ENCODE results near the gene SWT1. TPM values are rescaled to one million over a fixed set of nuclear protein-coding genes. Genes with fewer than 3 reads are reported as not detected.

The SWT1 gene
- total RNA-seq, 4 donors from 2014 or later: 8.2 to 16.0 (median 11.7) TPM

GRCh38 chr1:185263780-185264179, 106.8 kb downstream of the SWT1 start:
- H3K4me1 ChIP-seq: peaks cover 0 to 16% (median 0%) of the 10 kb centered on the region in 4 donors
- TF ChIP-seq EP300 (IDR thresholded peaks at IDR 0.05) (no peak), POLR2A (IDR thresholded peaks at IDR 0.05) (no peak), CTCF (IDR thresholded peaks at IDR 0.05) (no peak)
- no peaks in the 10 kb centered on the region for H3K9me3 ChIP-seq
- H3K36me3 ChIP-seq: no peaks in the 10 kb centered on the region
- H3K27ac ChIP-seq: no peak overlapping the region
- DNase-seq (ENCODE audit: low spot score in 2 of 2): no peak
- no peaks in the 10 kb centered on the region for H3K27me3 ChIP-seq
- H3K4me3 ChIP-seq: no peak overlapping the region
- WGBS, 2 donors: 83 to 95% methylated on average over 1 of the region's 1 CpG

- no peak for DNase-seq (ENCODE audit: low spot score in 2 of 2)
- Histone ChIP-seq H3K27ac (no peak overlapping the region), H3K4me1 (peaks cover 0 to 8% (median 0%) of the 10 kb centered on the region in 4 donors), H3K9me3 (no peaks in the 10 kb centered on the region), H3K27me3 (no peaks in the 10 kb centered on the region), H3K4me3 (no peak overlapping the region), H3K36me3 (no peaks in the 10 kb centered on the region)
- TF ChIP-seq EP300 (IDR thresholded peaks at IDR 0.05): no peak
- TF ChIP-seq POLR2A (IDR thresholded peaks at IDR 0.05): no peak
- no peak for TF ChIP-seq CTCF (IDR thresholded peaks at IDR 0.05)
- 95 to 98% methylated on average over 4 of the region's 4 CpGs for WGBS, 2 donors
Measured at GRCh38 chr1:185265314-185265713, 108.3 kb downstream of the SWT1 start.

- WGBS, 2 donors: 42 to 48% methylated on average over 3 of the region's 3 CpGs
Measured at GRCh38 chr1:185267301-185267700, 110.3 kb downstream of the SWT1 start.

GRCh38 chr1:185267701-185268100, 110.7 kb downstream of the SWT1 start:
- Histone ChIP-seq H3K9me3 (no peaks in the 10 kb centered on the region), H3K4me3 (no peak overlapping the region), H3K27ac (peak overlapping the region in 1 of 4 donors; percentile 24), H3K27me3 (no peaks in the 10 kb centered on the region), H3K36me3 (no peaks in the 10 kb centered on the region), H3K4me1 (peaks cover 0 to 8% (median 0%) of the 10 kb centered on the region in 4 donors)
- TF ChIP-seq CTCF (IDR thresholded peaks at IDR 0.05): no peak
- TF ChIP-seq EP300 (IDR thresholded peaks at IDR 0.05): no peak
- no peak for TF ChIP-seq POLR2A (IDR thresholded peaks at IDR 0.05)
- no peak for DNase-seq (ENCODE audit: low spot score in 2 of 2)

More at GRCh38 chr1:185267301-185267700, 110.3 kb downstream of the SWT1 start:
- no peak overlapping the region for H3K4me3 ChIP-seq
- peaks cover 0 to 8% (median 0%) of the 10 kb centered on the region in 4 donors for H3K4me1 ChIP-seq
- H3K27me3 ChIP-seq: no peaks in the 10 kb centered on the region
- no peak for DNase-seq (ENCODE audit: low spot score in 2 of 2)
- TF ChIP-seq EP300 (IDR thresholded peaks at IDR 0.05) (no peak), POLR2A (IDR thresholded peaks at IDR 0.05) (no peak), CTCF (IDR thresholded peaks at IDR 0.05) (no peak)
- H3K9me3 ChIP-seq: no peaks in the 10 kb centered on the region
- H3K36me3 ChIP-seq: no peaks in the 10 kb centered on the region
- no peak overlapping the region for H3K27ac ChIP-seq

- 47 to 51% methylated on average over 2 of the region's 2 CpGs for WGBS, 2 donors
- H3K27me3 ChIP-seq: no peaks in the 10 kb centered on the region
- peaks cover 0 to 7% (median 0%) of the 10 kb centered on the region in 3 donors for H3K36me3 ChIP-seq
- DNase-seq (ENCODE audit: low spot score in 2 of 2): no peak
- H3K4me3 ChIP-seq: no peak overlapping the region
- TF ChIP-seq POLR2A (IDR thresholded peaks at IDR 0.05) (no peak), EP300 (IDR thresholded peaks at IDR 0.05) (no peak), CTCF (IDR thresholded peaks at IDR 0.05) (no peak)
- H3K9me3 ChIP-seq: no peaks in the 10 kb centered on the region
- H3K27ac ChIP-seq: peak overlapping the region in 2 of 4 donors; percentile 0 to 24
- H3K4me1 ChIP-seq: peaks cover 0 to 8% (median 0%) of the 10 kb centered on the region in 4 donors
Measured at GRCh38 chr1:185268352-185268751, 111.4 kb downstream of the SWT1 start.

All from tibial nerve (tissue), 4 donors.